KMS-11 (cell line): ENCODE results near the gene OR6J1.
A peak's percentile ranks its signal among the peaks of the same experiment; 100 is the strongest.
"Not testable (repeated sequence)": the region's sequence is repeated elsewhere in the genome, so short reads cannot be mapped to it uniquely, and the experiment has no call there.

Experiments
- H2AFZ ChIP-seq: fragments of 200-600 bp; sonication (generic); 2 replicates; pipeline ENCODE4 v1.6.1; 2016; ENCODE audit warnings: antibody characterized with exemption, mixed run types, low read depth
- H3K27ac ChIP-seq: fragments of 200-600 bp; sonication (generic); 2 replicates; pipeline ENCODE4 v1.6.1; 2016; ENCODE audit warnings: mild to moderate bottlenecking, mixed run types
- H3K27me3 ChIP-seq: fragments of 200-600 bp; sonication (generic); 2 replicates; pipeline ENCODE4 v1.6.1; 2017; ENCODE audit warnings: mild to moderate bottlenecking, low read depth, mixed run types, moderate library complexity; ENCODE audit not compliant: insufficient read depth
- H3K36me3 ChIP-seq: fragments of 200-600 bp; sonication (generic); 2 replicates; pipeline ENCODE4 v1.6.1; 2017; ENCODE audit warnings: mild to moderate bottlenecking, mixed run types; ENCODE audit not compliant: insufficient read depth
- H3K4me1 ChIP-seq: fragments of 200-600 bp; sonication (generic); 2 replicates; pipeline ENCODE4 v1.6.1; 2016; ENCODE audit warnings: mild to moderate bottlenecking, low read depth, mixed run types; ENCODE audit not compliant: poor library complexity, severe bottlenecking
- H3K4me2 ChIP-seq: fragments of 200-600 bp; sonication (generic); 2 replicates; pipeline ENCODE4 v1.7.0; 2016; ENCODE audit warnings: mild to moderate bottlenecking, mixed run types
- H3K4me3 ChIP-seq: fragments of 200-600 bp; sonication (generic); IDR thresholded peaks from 2 replicates; pipeline ENCODE4 v1.6.1; 2017; ENCODE audit warnings: low read depth, low read length, mixed read lengths; ENCODE audit not compliant: insufficient read depth
- H3K79me2 ChIP-seq: fragments of 200-600 bp; sonication (generic); 2 replicates; pipeline ENCODE4 v1.6.1; 2016; ENCODE audit warnings: low read depth, mixed run types; ENCODE audit not compliant: insufficient read depth
- H3K9ac ChIP-seq: fragments of 200-600 bp; sonication (generic); 2 replicates; pipeline ENCODE4 v1.6.1; 2016; ENCODE audit warnings: mild to moderate bottlenecking, mixed run types
- H4K20me1 ChIP-seq: fragments of 200-600 bp; sonication (generic); 2 replicates; pipeline ENCODE4 v1.6.1; 2016; ENCODE audit warnings: mild to moderate bottlenecking, mixed run types; ENCODE audit not compliant: insufficient read depth
- CTCF ChIP-seq: fragments of 200-600 bp; sonication (generic); conservative IDR thresholded peaks from 2 replicates; pipeline ENCODE4 v1.6.1; 2017; ENCODE audit warnings: low read depth, mild to moderate bottlenecking, antibody characterized with exemption, low read length, moderate library complexity, mixed read lengths

The OR6J1 gene

GRCh38 chr14:22622255-22622654 is 21.9 kb downstream of the OR6J1 start:
- peaks cover 12% of the 10 kb centered on the region for H3K4me1 ChIP-seq
- no peak overlapping the region for H3K4me2 ChIP-seq
- no peak overlapping the region for H3K4me3 ChIP-seq
- no peak overlapping the region for H3K27ac ChIP-seq
- no peak for TF ChIP-seq CTCF
- no peaks in the 10 kb centered on the region for H3K79me2 ChIP-seq
- H4K20me1 ChIP-seq = no peaks in the 10 kb centered on the region
- no peak overlapping the region for H2AFZ ChIP-seq
- H3K36me3 ChIP-seq = no peaks in the 10 kb centered on the region
- no peaks in the 10 kb centered on the region for H3K27me3 ChIP-seq
- H3K9ac ChIP-seq = no peak overlapping the region

GRCh38 chr14:22615765-22616164 is 28.4 kb downstream of the OR6J1 start:
- not testable (repeated sequence) for H3K9ac ChIP-seq, H3K27me3 ChIP-seq, H3K27ac ChIP-seq, H3K36me3 ChIP-seq, H3K4me3 ChIP-seq, H3K79me2 ChIP-seq, H4K20me1 ChIP-seq, H2AFZ ChIP-seq, H3K4me2 ChIP-seq
- peaks cover 46% of the 10 kb centered on the region for H3K4me1 ChIP-seq

- Histone ChIP-seq H4K20me1 (no peaks in the 10 kb centered on the region), H3K79me2 (no peaks in the 10 kb centered on the region), H2AFZ (peak overlapping the region; percentile 22; the same call in 1 of the 2 replicates), H3K27ac (peak overlapping the region; percentile 82), H3K4me3 (no peak overlapping the region), H3K4me1 (peaks cover 51% of the 10 kb centered on the region), H3K4me2 (peak overlapping the region; percentile 98), H3K27me3 (no peaks in the 10 kb centered on the region), H3K36me3 (no peaks in the 10 kb centered on the region), H3K9ac (peak overlapping the region; percentile 13; the same call in 1 of the 2 replicates)
- TF ChIP-seq CTCF = no peak
Measured at GRCh38 chr14:22614240-22614799, 29.8 kb downstream of the OR6J1 start.

GRCh38 chr14:22613736-22614239 is 30.4 kb downstream of the OR6J1 start:
- no peak for TF ChIP-seq CTCF

GRCh38 chr14:22613106-22613695 is 31.0 kb downstream of the OR6J1 start:
- H3K79me2 ChIP-seq = no peaks in the 10 kb centered on the region
- no peaks in the 10 kb centered on the region for H4K20me1 ChIP-seq
- H2AFZ ChIP-seq = no peak overlapping the region
- no peaks in the 10 kb centered on the region for H3K36me3 ChIP-seq
- no peak for TF ChIP-seq CTCF
- H3K27ac ChIP-seq = peak overlapping the region; percentile 82
- peak overlapping the region; percentile 98 for H3K4me2 ChIP-seq
- no peak overlapping the region for H3K4me3 ChIP-seq
- H3K27me3 ChIP-seq = no peaks in the 10 kb centered on the region
- no peak overlapping the region for H3K9ac ChIP-seq
- H3K4me1 ChIP-seq = peaks cover 53% of the 10 kb centered on the region

More at GRCh38 chr14:22613736-22614239, 30.4 kb downstream of the OR6J1 start:
- Histone ChIP-seq H4K20me1 (no peaks in the 10 kb centered on the region), H3K36me3 (no peaks in the 10 kb centered on the region), H2AFZ (peak overlapping the region; percentile 22; the same call in 1 of the 2 replicates), H3K27me3 (no peaks in the 10 kb centered on the region), H3K4me2 (peak overlapping the region; percentile 98), H3K4me3 (no peak overlapping the region), H3K9ac (peak overlapping the region; percentile 13; the same call in 1 of the 2 replicates), H3K27ac (peak overlapping the region; percentile 82), H3K79me2 (no peaks in the 10 kb centered on the region), H3K4me1 (peaks cover 51% of the 10 kb centered on the region)
